Lung (tissue), 12 donors: ENCODE data around the gene RASAL1. TPM values are rescaled to one million over a fixed set of nuclear protein-coding genes. Genes with fewer than 3 reads are reported as not detected.

Experiments used
- ATAC-seq: fragments of 200-7000 bp; cut with Tn5 transposase; one replicate; pipeline ENCODE4 v1.9.1; 2020; ENCODE audit warnings: moderate number of reproducible peaks; ENCODE audit not compliant: insufficient read depth, low FRiP score
- DNase-seq, 3 donors: peaks; one replicate each; pipeline ENCODE4 v3.0.0-alpha.2; 2013 to 2017
- H3K27ac ChIP-seq, 2 donors: one replicate each; pipeline ENCODE4 v1.5.1; 2013; ENCODE audit warnings: mild to moderate bottlenecking in 2 of 2, moderate library complexity in 2 of 2, control low read depth in 1 of 2, inconsistent platforms in 1 of 2, low read depth in 1 of 2, low read length in 1 of 2
- H3K27me3 ChIP-seq, 3 donors: one replicate each; pipeline ENCODE4 v1.5.1; 2013; ENCODE audit warnings: low read length in 2 of 3; ENCODE audit not compliant: control insufficient read depth in 3 of 3, insufficient read depth in 3 of 3
- H3K36me3 ChIP-seq, 4 donors: one replicate each; pipeline ENCODE4 v1.5.1; 2013; ENCODE audit warnings: low read length in 4 of 4, mild to moderate bottlenecking in 1 of 4, moderate library complexity in 1 of 4; ENCODE audit not compliant: control insufficient read depth in 4 of 4, insufficient read depth in 4 of 4
- H3K4me1 ChIP-seq, 5 donors: one replicate each; pipeline ENCODE4 v1.5.1; 2013; ENCODE audit warnings: low read length in 5 of 5, mild to moderate bottlenecking in 2 of 5, moderate library complexity in 1 of 5; ENCODE audit not compliant: control insufficient read depth in 5 of 5, insufficient read depth in 5 of 5
- H3K4me3 ChIP-seq: one replicate; pipeline ENCODE4 v1.5.1; 2013; ENCODE audit warnings: mild to moderate bottlenecking, control low read depth, moderate library complexity
- H3K9ac ChIP-seq, 2 donors: one replicate each; pipeline ENCODE4 v1.5.1; 2013; ENCODE audit warnings: low read length in 2 of 2, control low read depth in 1 of 2; ENCODE audit not compliant: insufficient read depth in 1 of 2
- H3K9me3 ChIP-seq, 4 donors: one replicate each; pipeline ENCODE4 v1.5.1; 2013; ENCODE audit warnings: low read length in 3 of 4, mild to moderate bottlenecking in 1 of 4, moderate library complexity in 1 of 4; ENCODE audit not compliant: control insufficient read depth in 4 of 4, insufficient read depth in 3 of 4
- WGBS, 2 donors: extraction: QIAGEN DNeasy Blood & Tissue Kit; methylation state at CpG; one replicate each; pipeline ENCODE4 v1.1.7; 2013; 5-methylcytosine and 5-hydroxymethylcytosine counted together
- polyA plus RNA-seq, 2 donors: library from polyadenylated mRNA; stranded (reverse); fragments of 200-250 nt; gene quantifications; one replicate each; pipeline ENCODE4 v1.2.1, GENCODE V29; 2013
- total RNA-seq, 2 donors: library from RNA; depleted of rRNA in 1 of 2; stranded (reverse); fragments of >200 nt in 1 of 2; gene quantifications; one replicate each; pipeline ENCODE4 v1.2.1, GENCODE V29; 2014 to 2021
- TF ChIP-seq, protein P1 (sequence below): IDR thresholded peaks from 2 replicates; pipeline ENCODE4 v1.5.1; 2012; ENCODE audit warnings: mild to moderate bottlenecking; ENCODE audit errors: control extremely low read depth, extremely low read depth
- donor health status: control.
- donor health status: control.
- donor health status: Bipolar disorder and iron deficiency.
- donor health status: healthy.
- donor health status: DM: yes; HTN: yes; CAD: no.

Gene RASAL1
- total and polyA plus RNA-seq, 4 donors = 0.09 to 1.8 (median 0.62) TPM

DNA sequence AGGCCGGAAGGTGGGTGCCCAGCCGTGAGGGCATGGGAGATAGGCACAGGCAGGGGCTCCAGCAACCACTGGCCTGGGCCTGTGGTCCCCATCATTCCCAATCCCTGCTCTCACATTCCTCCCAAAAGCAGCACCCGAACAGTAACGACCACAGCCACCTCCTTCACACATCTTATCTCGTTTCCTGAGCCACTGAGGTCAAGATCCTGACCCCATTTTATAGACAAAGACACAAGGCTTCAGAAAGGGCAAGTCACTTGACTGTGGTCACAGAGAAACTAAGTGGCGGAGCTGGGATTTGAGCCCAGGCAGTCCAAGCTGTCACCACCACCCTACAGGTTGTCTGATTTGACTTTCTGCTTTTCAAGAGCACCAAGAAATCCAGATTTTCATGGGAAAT lies 40.2 kb downstream of the RASAL1 start:
- Histone ChIP-seq H3K9me3 (no peaks in the 10 kb centered on the region), H3K4me1 (peaks cover 0 to 7% (median 0%) of the 10 kb centered on the region in 5 donors), H3K9ac (no peak overlapping the region), H3K27me3 (peaks cover 0 to 10% (median 7%) of the 10 kb centered on the region in 3 donors), H3K27ac (peak overlapping the region in 1 of 2 donors; percentile 2), H3K4me3 (no peak overlapping the region), H3K36me3 (no peaks in the 10 kb centered on the region)
- ATAC-seq (no peak), DNase-seq (no peak)
- WGBS, 2 donors = 40 to 54% methylated on average over 6 of the region's 6 CpGs
- TF ChIP-seq, protein P1, sequence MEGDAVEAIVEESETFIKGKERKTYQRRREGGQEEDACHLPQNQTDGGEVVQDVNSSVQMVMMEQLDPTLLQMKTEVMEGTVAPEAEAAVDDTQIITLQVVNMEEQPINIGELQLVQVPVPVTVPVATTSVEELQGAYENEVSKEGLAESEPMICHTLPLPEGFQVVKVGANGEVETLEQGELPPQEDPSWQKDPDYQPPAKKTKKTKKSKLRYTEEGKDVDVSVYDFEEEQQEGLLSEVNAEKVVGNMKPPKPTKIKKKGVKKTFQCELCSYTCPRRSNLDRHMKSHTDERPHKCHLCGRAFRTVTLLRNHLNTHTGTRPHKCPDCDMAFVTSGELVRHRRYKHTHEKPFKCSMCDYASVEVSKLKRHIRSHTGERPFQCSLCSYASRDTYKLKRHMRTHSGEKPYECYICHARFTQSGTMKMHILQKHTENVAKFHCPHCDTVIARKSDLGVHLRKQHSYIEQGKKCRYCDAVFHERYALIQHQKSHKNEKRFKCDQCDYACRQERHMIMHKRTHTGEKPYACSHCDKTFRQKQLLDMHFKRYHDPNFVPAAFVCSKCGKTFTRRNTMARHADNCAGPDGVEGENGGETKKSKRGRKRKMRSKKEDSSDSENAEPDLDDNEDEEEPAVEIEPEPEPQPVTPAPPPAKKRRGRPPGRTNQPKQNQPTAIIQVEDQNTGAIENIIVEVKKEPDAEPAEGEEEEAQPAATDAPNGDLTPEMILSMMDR = no peak

DNA sequence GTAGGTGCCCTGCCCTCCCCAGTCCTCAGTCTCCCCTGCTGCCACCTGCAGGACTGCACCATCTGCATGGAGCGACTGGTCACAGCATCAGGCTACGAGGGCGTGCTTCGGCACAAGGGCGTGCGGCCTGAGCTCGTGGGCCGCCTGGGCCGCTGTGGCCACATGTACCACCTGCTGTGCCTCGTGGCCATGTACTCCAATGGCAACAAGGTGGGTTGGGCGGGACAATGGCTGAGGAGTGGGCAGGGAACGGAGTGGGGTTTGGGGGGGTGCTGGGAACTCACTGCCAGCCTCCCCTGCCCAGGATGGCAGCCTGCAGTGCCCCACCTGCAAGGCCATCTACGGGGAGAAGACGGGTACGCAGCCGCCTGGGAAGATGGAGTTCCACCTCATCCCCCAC lies 40.8 kb downstream of the RASAL1 start:
- H3K4me3 ChIP-seq = no peak overlapping the region
- peaks cover 0 to 10% (median 7%) of the 10 kb centered on the region in 3 donors for H3K27me3 ChIP-seq
- ATAC-seq (no peak), DNase-seq (no peak)
- H3K36me3 ChIP-seq = no peaks in the 10 kb centered on the region
- H3K27ac ChIP-seq = no peak overlapping the region
- no peak overlapping the region for H3K9ac ChIP-seq
- no peaks in the 10 kb centered on the region for H3K9me3 ChIP-seq
- TF ChIP-seq, protein P1 = no peak
- H3K4me1 ChIP-seq = peaks cover 0 to 7% (median 0%) of the 10 kb centered on the region in 5 donors
- WGBS, 2 donors = 88 to 93% methylated on average over 16 of the region's 16 CpGs

DNA sequence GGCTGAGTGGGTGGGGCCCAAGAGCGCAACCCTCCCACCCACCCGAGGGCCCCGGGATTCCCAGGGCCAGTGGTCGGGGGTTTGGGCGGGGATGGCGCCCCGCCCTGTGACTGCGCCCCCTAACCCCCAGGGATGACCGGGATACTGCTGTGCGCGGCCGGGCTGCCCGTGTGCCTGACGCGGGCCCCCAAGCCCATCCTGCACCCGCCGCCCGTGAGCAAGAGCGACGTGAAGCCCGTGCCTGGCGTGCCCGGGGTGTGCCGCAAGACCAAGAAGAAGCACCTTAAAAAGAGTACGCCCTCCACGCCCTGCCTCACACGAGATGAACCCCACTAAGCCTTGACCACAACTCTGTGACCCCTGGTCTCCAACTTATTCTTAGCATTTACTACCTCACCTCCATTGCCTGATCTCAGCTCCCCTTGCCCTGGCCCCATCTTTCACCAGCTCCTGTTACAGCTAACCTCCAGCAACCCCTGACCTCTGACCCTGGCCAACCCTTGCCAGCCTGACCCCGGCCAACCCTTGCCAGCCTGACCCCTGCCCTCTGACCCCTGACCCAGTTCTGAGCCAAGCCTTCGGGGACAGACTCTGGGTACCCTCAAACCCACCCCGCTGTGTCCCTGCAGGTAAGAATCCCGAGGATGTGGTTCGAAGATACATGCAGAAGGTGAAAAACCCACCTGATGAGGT lies 42.0 kb downstream of the RASAL1 start:
- ATAC-seq = no peak
- 48 to 64% methylated on average over 19 to 32 of the region's 32 CpGs for WGBS, 2 donors
- DNase-seq = no peak

More for the DNA sequence above, 42.0 kb downstream of the RASAL1 start:
- Histone ChIP-seq H3K4me3 (no peak overlapping the region), H3K36me3 (no peaks in the 10 kb centered on the region), H3K4me1 (peaks cover 0 to 7% (median 0%) of the 10 kb centered on the region in 5 donors), H3K27me3 (peaks cover 0 to 10% (median 7%) of the 10 kb centered on the region in 3 donors), H3K27ac (no peak overlapping the region), H3K9me3 (no peaks in the 10 kb centered on the region), H3K9ac (no peak overlapping the region)
- TF ChIP-seq, protein P1 = no peak
